ENCODE results near the gene CFAP77. TPM values are rescaled to one million over a fixed set of nuclear protein-coding genes. Genes with fewer than 3 reads are reported as not detected.

The CFAP77 gene
- total and polyA plus RNA-seq, 2 of the 8 experiments (the other 6 are each of a cell fraction or from before 2014, with no cell fraction given), result 0.63 to 0.97 TPM

DNA sequence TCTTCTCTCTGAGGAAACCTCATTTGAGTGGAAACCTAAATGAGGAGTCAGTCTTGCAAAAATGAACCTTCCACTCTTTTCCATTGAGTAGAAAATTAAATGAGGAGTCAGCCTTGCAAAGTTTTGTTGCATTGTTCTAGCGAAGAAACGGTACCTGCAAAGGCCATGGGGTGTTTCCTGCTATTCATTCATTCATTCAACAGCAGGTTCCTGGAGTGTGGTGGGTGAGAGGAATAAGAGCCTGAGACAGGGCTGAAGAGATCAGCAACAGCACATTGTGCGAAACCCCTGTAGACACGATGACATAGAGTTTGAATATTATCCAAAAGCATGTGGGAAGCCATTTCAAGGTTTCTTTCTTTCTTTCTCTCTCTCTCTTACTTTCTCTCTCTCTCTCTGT lies 40.6 kb upstream of the CFAP77 start (continued):
- TF ChIP-seq, protein P1, sequence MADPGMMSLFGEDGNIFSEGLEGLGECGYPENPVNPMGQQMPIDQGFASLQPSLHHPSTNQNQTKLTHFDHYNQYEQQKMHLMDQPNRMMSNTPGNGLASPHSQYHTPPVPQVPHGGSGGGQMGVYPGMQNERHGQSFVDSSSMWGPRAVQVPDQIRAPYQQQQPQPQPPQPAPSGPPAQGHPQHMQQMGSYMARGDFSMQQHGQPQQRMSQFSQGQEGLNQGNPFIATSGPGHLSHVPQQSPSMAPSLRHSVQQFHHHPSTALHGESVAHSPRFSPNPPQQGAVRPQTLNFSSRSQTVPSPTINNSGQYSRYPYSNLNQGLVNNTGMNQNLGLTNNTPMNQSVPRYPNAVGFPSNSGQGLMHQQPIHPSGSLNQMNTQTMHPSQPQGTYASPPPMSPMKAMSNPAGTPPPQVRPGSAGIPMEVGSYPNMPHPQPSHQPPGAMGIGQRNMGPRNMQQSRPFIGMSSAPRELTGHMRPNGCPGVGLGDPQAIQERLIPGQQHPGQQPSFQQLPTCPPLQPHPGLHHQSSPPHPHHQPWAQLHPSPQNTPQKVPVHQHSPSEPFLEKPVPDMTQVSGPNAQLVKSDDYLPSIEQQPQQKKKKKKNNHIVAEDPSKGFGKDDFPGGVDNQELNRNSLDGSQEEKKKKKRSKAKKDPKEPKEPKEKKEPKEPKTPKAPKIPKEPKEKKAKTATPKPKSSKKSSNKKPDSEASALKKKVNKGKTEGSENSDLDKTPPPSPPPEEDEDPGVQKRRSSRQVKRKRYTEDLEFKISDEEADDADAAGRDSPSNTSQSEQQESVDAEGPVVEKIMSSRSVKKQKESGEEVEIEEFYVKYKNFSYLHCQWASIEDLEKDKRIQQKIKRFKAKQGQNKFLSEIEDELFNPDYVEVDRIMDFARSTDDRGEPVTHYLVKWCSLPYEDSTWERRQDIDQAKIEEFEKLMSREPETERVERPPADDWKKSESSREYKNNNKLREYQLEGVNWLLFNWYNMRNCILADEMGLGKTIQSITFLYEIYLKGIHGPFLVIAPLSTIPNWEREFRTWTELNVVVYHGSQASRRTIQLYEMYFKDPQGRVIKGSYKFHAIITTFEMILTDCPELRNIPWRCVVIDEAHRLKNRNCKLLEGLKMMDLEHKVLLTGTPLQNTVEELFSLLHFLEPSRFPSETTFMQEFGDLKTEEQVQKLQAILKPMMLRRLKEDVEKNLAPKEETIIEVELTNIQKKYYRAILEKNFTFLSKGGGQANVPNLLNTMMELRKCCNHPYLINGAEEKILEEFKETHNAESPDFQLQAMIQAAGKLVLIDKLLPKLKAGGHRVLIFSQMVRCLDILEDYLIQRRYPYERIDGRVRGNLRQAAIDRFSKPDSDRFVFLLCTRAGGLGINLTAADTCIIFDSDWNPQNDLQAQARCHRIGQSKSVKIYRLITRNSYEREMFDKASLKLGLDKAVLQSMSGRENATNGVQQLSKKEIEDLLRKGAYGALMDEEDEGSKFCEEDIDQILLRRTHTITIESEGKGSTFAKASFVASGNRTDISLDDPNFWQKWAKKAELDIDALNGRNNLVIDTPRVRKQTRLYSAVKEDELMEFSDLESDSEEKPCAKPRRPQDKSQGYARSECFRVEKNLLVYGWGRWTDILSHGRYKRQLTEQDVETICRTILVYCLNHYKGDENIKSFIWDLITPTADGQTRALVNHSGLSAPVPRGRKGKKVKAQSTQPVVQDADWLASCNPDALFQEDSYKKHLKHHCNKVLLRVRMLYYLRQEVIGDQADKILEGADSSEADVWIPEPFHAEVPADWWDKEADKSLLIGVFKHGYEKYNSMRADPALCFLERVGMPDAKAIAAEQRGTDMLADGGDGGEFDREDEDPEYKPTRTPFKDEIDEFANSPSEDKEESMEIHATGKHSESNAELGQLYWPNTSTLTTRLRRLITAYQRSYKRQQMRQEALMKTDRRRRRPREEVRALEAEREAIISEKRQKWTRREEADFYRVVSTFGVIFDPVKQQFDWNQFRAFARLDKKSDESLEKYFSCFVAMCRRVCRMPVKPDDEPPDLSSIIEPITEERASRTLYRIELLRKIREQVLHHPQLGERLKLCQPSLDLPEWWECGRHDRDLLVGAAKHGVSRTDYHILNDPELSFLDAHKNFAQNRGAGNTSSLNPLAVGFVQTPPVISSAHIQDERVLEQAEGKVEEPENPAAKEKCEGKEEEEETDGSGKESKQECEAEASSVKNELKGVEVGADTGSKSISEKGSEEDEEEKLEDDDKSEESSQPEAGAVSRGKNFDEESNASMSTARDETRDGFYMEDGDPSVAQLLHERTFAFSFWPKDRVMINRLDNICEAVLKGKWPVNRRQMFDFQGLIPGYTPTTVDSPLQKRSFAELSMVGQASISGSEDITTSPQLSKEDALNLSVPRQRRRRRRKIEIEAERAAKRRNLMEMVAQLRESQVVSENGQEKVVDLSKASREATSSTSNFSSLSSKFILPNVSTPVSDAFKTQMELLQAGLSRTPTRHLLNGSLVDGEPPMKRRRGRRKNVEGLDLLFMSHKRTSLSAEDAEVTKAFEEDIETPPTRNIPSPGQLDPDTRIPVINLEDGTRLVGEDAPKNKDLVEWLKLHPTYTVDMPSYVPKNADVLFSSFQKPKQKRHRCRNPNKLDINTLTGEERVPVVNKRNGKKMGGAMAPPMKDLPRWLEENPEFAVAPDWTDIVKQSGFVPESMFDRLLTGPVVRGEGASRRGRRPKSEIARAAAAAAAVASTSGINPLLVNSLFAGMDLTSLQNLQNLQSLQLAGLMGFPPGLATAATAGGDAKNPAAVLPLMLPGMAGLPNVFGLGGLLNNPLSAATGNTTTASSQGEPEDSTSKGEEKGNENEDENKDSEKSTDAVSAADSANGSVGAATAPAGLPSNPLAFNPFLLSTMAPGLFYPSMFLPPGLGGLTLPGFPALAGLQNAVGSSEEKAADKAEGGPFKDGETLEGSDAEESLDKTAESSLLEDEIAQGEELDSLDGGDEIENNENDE (IDR thresholded peaks at IDR 0.05; ENCODE audit: insufficient replicate concordance, low read length), result no peak
- TF ChIP-seq BACH1 (IDR thresholded peaks at IDR 0.05; ENCODE audit: low read length) (no peak), RAD21 (IDR thresholded peaks at IDR 0.05 in 1 of 2, conservative IDR thresholded peaks at IDR 0.05 in 1 of 2; ENCODE audit: low read depth in 2 of 2, low read length in 2 of 2) (no peak), CEBPB (IDR thresholded peaks at IDR 0.05; ENCODE audit: low read depth, low read length) (no peak), EZH2 (IDR thresholded peaks at IDR 0.05; ENCODE audit: low read depth, low read length, severe bottlenecking) (no peak), FOSL1 (IDR thresholded peaks at IDR 0.05; ENCODE audit: insufficient read depth, low read depth, low read length) (no peak), SUZ12 (IDR thresholded peaks at IDR 0.05; ENCODE audit: low read length) (no peak), KDM5A (IDR thresholded peaks at IDR 0.05; ENCODE audit: low read length) (no peak), CHD2 (IDR thresholded peaks at IDR 0.05; ENCODE audit: low read length) (no peak)
- TF ChIP-seq, protein P2, sequence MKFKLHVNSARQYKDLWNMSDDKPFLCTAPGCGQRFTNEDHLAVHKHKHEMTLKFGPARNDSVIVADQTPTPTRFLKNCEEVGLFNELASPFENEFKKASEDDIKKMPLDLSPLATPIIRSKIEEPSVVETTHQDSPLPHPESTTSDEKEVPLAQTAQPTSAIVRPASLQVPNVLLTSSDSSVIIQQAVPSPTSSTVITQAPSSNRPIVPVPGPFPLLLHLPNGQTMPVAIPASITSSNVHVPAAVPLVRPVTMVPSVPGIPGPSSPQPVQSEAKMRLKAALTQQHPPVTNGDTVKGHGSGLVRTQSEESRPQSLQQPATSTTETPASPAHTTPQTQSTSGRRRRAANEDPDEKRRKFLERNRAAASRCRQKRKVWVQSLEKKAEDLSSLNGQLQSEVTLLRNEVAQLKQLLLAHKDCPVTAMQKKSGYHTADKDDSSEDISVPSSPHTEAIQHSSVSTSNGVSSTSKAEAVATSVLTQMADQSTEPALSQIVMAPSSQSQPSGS (IDR thresholded peaks at IDR 0.05; ENCODE audit: low read length), result no peak

Measured in H1 (cell line).